H1 (cell line): ENCODE measurements around the gene IFNGR1. TPM values are rescaled to one million over a fixed set of nuclear protein-coding genes. Genes with fewer than 3 reads are reported as not detected.

Experiments used
- CTCF ChIA-PET: fragments of 300-600 bp; sonication (Branson Sonifier 250); formaldehyde crosslinking; loops from one replicate; lab custom pipeline; 2021; ENCODE audit not compliant: partially characterized antibody; lab: Charles Lee
- POLR2A ChIA-PET: fragments of 300-600 bp; sonication (Branson Sonifier 250); formaldehyde crosslinking; loops from one replicate; lab custom pipeline; 2021; ENCODE audit warnings: inconsistent platforms; ENCODE audit not compliant: partially characterized antibody; lab: Charles Lee
- DNase-seq, 2 experiments: peaks; one replicate each; pipeline versions ENCODE4 v3.0.0 to v3.0.0-alpha.2; 2010 to 2022; ENCODE audit warnings: low spot score in 2 of 2, low read depth in 1 of 2, mixed read lengths in 1 of 2
- FAIRE-seq: peaks from 2 replicates; lab custom pipeline; 2011; peaks lifted over from hg19 to GRCh38; lab: Jason Lieb, UNC
- H2AFZ ChIP-seq: 2 replicates; pipeline ENCODE4 v1.8.1; 2012; ENCODE audit warnings: low read length, inconsistent platforms
- H2AK5ac ChIP-seq: 2 replicates; pipeline ENCODE4 v1.6.1; 2013; ENCODE audit warnings: low read depth, low read length
- H2BK120ac ChIP-seq: replicated peaks from 2 replicates; pipeline ENCODE3; 2013; ENCODE audit warnings: low read depth, low read length, inconsistent platforms
- H2BK12ac ChIP-seq: 2 replicates; pipeline ENCODE4 v1.6.1; 2013; ENCODE audit warnings: low read depth, low read length
- H2BK15ac ChIP-seq: 2 replicates; pipeline ENCODE4 v1.6.1; 2013; ENCODE audit warnings: low read length
- H2BK20ac ChIP-seq: 2 replicates; pipeline ENCODE4 v1.6.1; 2013; ENCODE audit warnings: low read length
- H2BK5ac ChIP-seq: 2 replicates; pipeline ENCODE4 v1.6.1; 2013; ENCODE audit warnings: low read depth, low read length
- H3K14ac ChIP-seq: 2 replicates; pipeline ENCODE4 v1.6.1; 2013; ENCODE audit warnings: inconsistent platforms; ENCODE audit not compliant: insufficient read length
- H3K18ac ChIP-seq: 2 replicates; pipeline ENCODE4 v1.6.1; 2013; ENCODE audit warnings: low read length; ENCODE audit errors: extremely low read depth
- H3K23ac ChIP-seq: 2 replicates; pipeline ENCODE4 v1.6.1; 2013; ENCODE audit warnings: inconsistent platforms; ENCODE audit not compliant: insufficient read length
- H3K23me2 ChIP-seq: 2 replicates; pipeline ENCODE4 v1.6.1; 2013; ENCODE audit warnings: low read depth, low read length
- H3K27ac ChIP-seq: 2 replicates; pipeline ENCODE4 v1.6.1; 2011; ENCODE audit warnings: low read depth, low read length, inconsistent platforms
- H3K27me3 ChIP-seq, 4 experiments: replicated peaks in 1 of 4; 1 replicate in 1 of 4; 2 replicates in 3 of 4; pipeline versions ENCODE4 v1.6.1 to v1.8.1; 2011 to 2013; ENCODE audit warnings: low read length in 3 of 4, mild to moderate bottlenecking in 3 of 4, inconsistent platforms in 2 of 4, mixed read lengths in 2 of 4, moderate library complexity in 1 of 4; ENCODE audit not compliant: control insufficient read depth in 3 of 4, insufficient read depth in 3 of 4; ENCODE audit errors: extremely low read depth in 1 of 4
- H3K36me3 ChIP-seq, 4 experiments: 2 replicates each; pipeline versions ENCODE4 v1.6.1 to v1.8.1; 2011 to 2013; ENCODE audit warnings: mild to moderate bottlenecking in 4 of 4, low read length in 3 of 4, moderate library complexity in 2 of 4, control low read depth in 1 of 4, inconsistent platforms in 1 of 4; ENCODE audit not compliant: insufficient read depth in 4 of 4, control insufficient read depth in 2 of 4
- H3K4ac ChIP-seq: replicated peaks from 2 replicates; pipeline ENCODE3; 2013; ENCODE audit warnings: low read length, low read depth, mixed read lengths, inconsistent platforms; ENCODE audit not compliant: insufficient read length
- H3K4me1 ChIP-seq, 4 experiments: replicated peaks in 1 of 4; 1 replicate in 1 of 4; 2 replicates in 3 of 4; pipeline versions ENCODE4 v1.6.1 to v1.8.1; 2011 to 2013; ENCODE audit warnings: low read length in 3 of 4, inconsistent platforms in 2 of 4, mixed read lengths in 1 of 4; ENCODE audit not compliant: insufficient read depth in 4 of 4, control insufficient read depth in 3 of 4
- H3K4me2 ChIP-seq, 2 experiments: 2 replicates each; pipeline versions ENCODE4 v1.6.1 to v1.8.1; 2011 to 2013; ENCODE audit warnings: low read depth in 2 of 2, low read length in 2 of 2, control low read depth in 1 of 2, inconsistent platforms in 1 of 2, mild to moderate bottlenecking in 1 of 2; ENCODE audit not compliant: insufficient read depth in 1 of 2
- H3K4me3 ChIP-seq, 4 experiments: fragments of 200-600, 300-600 bp in 1 of 4; sonication (generic), shearing (Covaris generic), sonication (Bioruptor Twin) in 1 of 4; 2 replicates each; pipeline versions ENCODE4 v1.5.1 to v1.8.1; 2011 to 2016; ENCODE audit warnings: low read length in 4 of 4, low read depth in 3 of 4, control low read depth in 2 of 4, inconsistent platforms in 2 of 4, mild to moderate bottlenecking in 2 of 4, mixed read lengths in 1 of 4, moderate library complexity in 1 of 4; ENCODE audit not compliant: insufficient read depth in 2 of 4; ENCODE audit errors: extremely low read depth in 1 of 4
- H3K56ac ChIP-seq: replicated peaks from 2 replicates; pipeline ENCODE3; 2013; ENCODE audit warnings: low read depth, mild to moderate bottlenecking, mixed read lengths, low read length, inconsistent platforms; ENCODE audit not compliant: insufficient read length
- H3K79me1 ChIP-seq: 2 replicates; pipeline ENCODE4 v1.6.1; 2013; ENCODE audit warnings: low read depth, low read length, control low read depth
- H3K79me2 ChIP-seq, 2 experiments: 2 replicates each; pipeline versions ENCODE4 v1.6.1 to v1.8.1; 2012 to 2013; ENCODE audit warnings: low read length in 2 of 2, mild to moderate bottlenecking in 2 of 2, inconsistent platforms in 1 of 2; ENCODE audit not compliant: insufficient read depth in 2 of 2, control insufficient read depth in 1 of 2
- H3K9ac ChIP-seq, 4 experiments: replicated peaks in 1 of 4; 1 replicate in 1 of 4; 2 replicates in 3 of 4; pipeline versions ENCODE4 v1.6.1 to v1.8.1; 2011 to 2013; ENCODE audit warnings: low read depth in 3 of 4, low read length in 3 of 4, control low read depth in 2 of 4, mild to moderate bottlenecking in 2 of 4, moderate library complexity in 2 of 4, inconsistent platforms in 1 of 4; ENCODE audit errors: extremely low read depth in 1 of 4
- H3K9me3 ChIP-seq, 2 experiments: 2 replicates each; pipeline versions ENCODE4 v1.6.1 to v1.8.1; 2012 to 2013; ENCODE audit warnings: mild to moderate bottlenecking in 2 of 2, moderate library complexity in 2 of 2, control low read depth in 1 of 2, inconsistent platforms in 1 of 2, low read depth in 1 of 2, low read length in 1 of 2, mixed read lengths in 1 of 2; ENCODE audit not compliant: insufficient read depth in 2 of 2
- H4K20me1 ChIP-seq, 2 experiments: replicated peaks in 1 of 2; 2 replicates each; pipeline versions ENCODE3 to v1.8.1; 2011 to 2013; ENCODE audit warnings: inconsistent platforms in 2 of 2, low read length in 2 of 2, mild to moderate bottlenecking in 1 of 2; ENCODE audit not compliant: insufficient read depth in 2 of 2, control insufficient read depth in 1 of 2
- H4K5ac ChIP-seq: 2 replicates; pipeline ENCODE4 v1.6.1; 2013; ENCODE audit warnings: low read length, low read depth, mixed read lengths, inconsistent platforms; ENCODE audit not compliant: insufficient read length
- H4K8ac ChIP-seq: 2 replicates; pipeline ENCODE4 v1.8.0; 2013; ENCODE audit warnings: mild to moderate bottlenecking, moderate library complexity, low read length, inconsistent platforms; ENCODE audit not compliant: insufficient read depth; ENCODE audit errors: extremely low read depth
- H4K91ac ChIP-seq: replicated peaks from 2 replicates; pipeline ENCODE3; 2013; ENCODE audit warnings: low read length, mixed read lengths, inconsistent platforms; ENCODE audit not compliant: insufficient read length
- ATF2 ChIP-seq: IDR thresholded peaks from 2 replicates; pipeline ENCODE4 v1.6.1; 2012; ENCODE audit warnings: low read length, inconsistent platforms
- FOSL1 ChIP-seq: IDR thresholded peaks from 2 replicates; pipeline ENCODE4 v1.6.1; 2011; ENCODE audit warnings: mild to moderate bottlenecking, low read depth, low read length, moderate library complexity; ENCODE audit not compliant: insufficient read depth
- RBBP5 ChIP-seq: IDR thresholded peaks from 2 replicates; pipeline ENCODE4 v1.7.1; 2012; ENCODE audit warnings: low read depth, mild to moderate bottlenecking, inconsistent platforms, low read length, moderate library complexity, borderline replicate concordance
- USF2 ChIP-seq: IDR thresholded peaks from 2 replicates; pipeline ENCODE4 v1.6.1; 2011; ENCODE audit warnings: low read length, improper control_type of control experiment
- YY1 ChIP-seq: IDR thresholded peaks from 2 replicates; pipeline ENCODE4 v1.6.1; 2011; ENCODE audit warnings: low read depth, mild to moderate bottlenecking, low read length
- WGBS, 2 experiments: shearing (Covaris generic) in 1 of 2; methylation state at CpG; one replicate each; pipeline versions ENCODE4 v1.1.6 to v1.1.7; 2013 to 2015; ENCODE audit warnings: low lambda C conversion rate in 2 of 2, mixed read lengths in 2 of 2, inconsistent platforms in 1 of 2, low coverage in 1 of 2, missing lambda C conversion rate in 1 of 2; ENCODE audit not compliant: insufficient replicate concordance in 2 of 2, insufficient coverage in 1 of 2, insufficient read length in 1 of 2; ENCODE audit errors: extremely low coverage in 1 of 2, missing lambda C conversion rate in 1 of 2; 5-methylcytosine and 5-hydroxymethylcytosine counted together
- polyA plus RNA-seq, 7 experiments: library from polyadenylated mRNA; depleted of rRNA in 3 of 7; stranded (reverse) in 5 of 7; unstranded in 2 of 7; fragments of >200 nt in 5 of 7; fragments of 200-250 nt in 2 of 7; gene quantifications; 1 replicate in 5 of 7; 2 replicates in 1 of 7; 4 replicates in 1 of 7; pipeline versions ENCODE4 v1.2.1 to v1.2.3, GENCODE V29; 2011 to 2013; ENCODE audit warnings: missing spikeins in 2 of 7, mixed read lengths in 2 of 7
- total RNA-seq: library from RNA; stranded (reverse); fragmentation: NEBNext Ultra II Directional; extraction: Animal tissue kit (Norgen Biotek cat#: 25700); gene quantifications from 2 replicates; pipeline ENCODE4 v1.2.1, GENCODE V29; 2021

The IFNGR1 gene
- total and polyA plus RNA-seq, 2 of the 8 experiments (the other 6 are each of a cell fraction or from before 2014, with no cell fraction given) = 9.7 to 20.9 TPM

- H3K9me3 ChIP-seq = no peaks in the 10 kb centered on the region
- POLR2A ChIA-PET = no interaction called here
- H3K4me2 ChIP-seq = no peak overlapping the region
- H2BK5ac ChIP-seq = no peak overlapping the region
- DNase-seq (no peak), FAIRE-seq (no peak)
- no peaks in the 10 kb centered on the region for H3K4me1 ChIP-seq
- no peak overlapping the region for H2AFZ ChIP-seq
- no peak overlapping the region for H3K18ac ChIP-seq
- no peak overlapping the region for H3K23ac ChIP-seq
- 94% methylated on average over 3 of the region's 3 CpGs; no CpG with 5 or more reads in 1 of the 2 experiments for WGBS, 2 experiments
- no peaks in the 10 kb centered on the region for H3K79me2 ChIP-seq
- H3K79me1 ChIP-seq = no peaks in the 10 kb centered on the region
- no peak overlapping the region for H3K9ac ChIP-seq
- H2AK5ac ChIP-seq = no peak overlapping the region
- no peak overlapping the region for H3K56ac ChIP-seq
- no peaks in the 10 kb centered on the region for H3K23me2 ChIP-seq
- no peak overlapping the region for H4K5ac ChIP-seq
- no peak overlapping the region for H2BK15ac ChIP-seq
- H2BK12ac ChIP-seq = no peak overlapping the region
- CTCF ChIA-PET = interaction anchor here (0.7 to 1.0 kb wide), 3 partner anchors 8 to 385 kb away, joined by 3 read pairs; no protein-coding TSS in a partner anchor
- H3K36me3 ChIP-seq = no peaks in the 10 kb centered on the region
- no peak overlapping the region for H3K27ac ChIP-seq
- no peaks in the 10 kb centered on the region for H4K20me1 ChIP-seq
- no peak overlapping the region for H2BK20ac ChIP-seq
- H4K8ac ChIP-seq = no peak overlapping the region
- H2BK120ac ChIP-seq = no peak overlapping the region
- no peak overlapping the region for H3K4ac ChIP-seq
- H3K14ac ChIP-seq = no peak overlapping the region
- no peak overlapping the region for H3K4me3 ChIP-seq
- H4K91ac ChIP-seq = no peak overlapping the region
- no peaks in the 10 kb centered on the region for H3K27me3 ChIP-seq
- no peak for TF ChIP-seq RBBP5
- TF ChIP-seq USF2 = no peak
- TF ChIP-seq ATF2 = no peak
- no peak for TF ChIP-seq YY1
- TF ChIP-seq FOSL1 = no peak
These were observed 22.4 kb upstream of the IFNGR1 start for GRCh38 chr6:137241481-137242038.
